ENCODE measurements around the gene FGD4. TPM values are rescaled to one million over a fixed set of nuclear protein-coding genes. Genes with fewer than 3 reads are reported as not detected.
"Not testable (repeated sequence)": the region's sequence is repeated elsewhere in the genome, so short reads cannot be mapped to it uniquely, and the experiment has no call there.

The FGD4 gene
- total RNA-seq, 3 donors from 2014 or later = 0.16 to 0.33 (median 0.22) TPM

DNA sequence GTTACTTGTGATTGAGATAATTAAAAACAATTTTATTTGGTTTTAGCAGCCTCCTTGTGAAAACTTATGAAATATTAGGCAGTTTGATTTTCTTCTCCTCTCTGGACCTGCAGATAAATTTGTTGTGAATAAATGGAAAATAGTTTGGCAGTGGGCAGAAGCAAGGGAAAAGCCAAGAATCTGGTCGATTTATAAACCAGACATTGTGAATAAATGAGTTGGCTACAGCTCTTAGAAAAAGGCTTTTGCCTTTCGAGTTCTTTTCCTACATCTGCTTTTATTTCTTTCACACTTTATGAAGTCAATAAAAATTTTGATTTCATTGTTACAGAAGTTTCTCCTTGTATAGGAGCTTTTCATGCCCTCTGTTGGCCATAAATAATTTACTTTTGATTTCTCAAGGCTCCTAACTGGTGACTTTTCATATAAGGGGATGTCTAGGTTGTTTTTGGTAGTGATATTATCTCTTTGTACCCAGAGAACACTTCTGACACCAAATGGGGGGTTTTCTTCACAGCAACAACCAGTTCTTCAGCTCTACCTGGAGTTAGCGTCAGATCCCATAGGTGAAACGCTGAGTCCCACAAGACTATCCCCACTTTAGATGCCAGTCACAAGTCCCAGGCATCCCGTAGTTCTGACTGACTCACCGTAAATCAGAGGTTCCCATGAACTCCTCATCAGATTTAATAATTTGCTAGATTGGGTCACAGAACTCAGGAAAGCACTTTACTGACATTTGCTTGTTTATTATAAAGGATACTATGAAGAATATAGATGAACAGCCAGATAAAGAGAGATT lies 143.3 kb downstream of the FGD4 start:
- no peak for ATAC-seq
- peaks cover 6% of the 10 kb centered on the region for H3K27me3 Mint-ChIP-seq (ENCODE audit: low read depth)
- H3K36me3 Mint-ChIP-seq (ENCODE audit: insufficient read depth) = no peaks in the 10 kb centered on the region
- no peak overlapping the region for H3K4me3 Mint-ChIP-seq
- H3K9me3 Mint-ChIP-seq = no peaks in the 10 kb centered on the region
- H3K4me1 Mint-ChIP-seq (ENCODE audit: low read depth) = no peaks in the 10 kb centered on the region
- DNase-seq = no peak

DNA sequence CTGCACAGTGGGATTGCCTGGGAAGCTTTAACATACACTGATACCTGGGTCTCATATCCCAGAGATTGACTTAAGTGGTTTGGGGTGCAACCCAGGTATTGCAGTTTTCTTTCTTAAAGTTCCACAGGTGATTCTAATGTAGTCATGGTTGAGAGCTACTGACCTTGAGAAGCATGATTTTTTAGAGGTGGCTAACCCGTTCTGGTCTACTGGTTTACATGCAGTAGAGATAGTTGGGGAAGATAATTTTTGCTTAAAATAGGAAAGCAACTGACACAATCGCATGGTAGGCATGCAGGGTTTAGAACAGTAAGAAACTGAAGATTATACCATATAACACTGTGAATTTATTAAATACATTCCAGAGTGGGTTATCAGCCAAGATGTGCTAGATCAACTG lies 145.5 kb downstream of the FGD4 start:
- no peaks in the 10 kb centered on the region for H3K36me3 Mint-ChIP-seq (ENCODE audit: insufficient read depth)

DNA sequence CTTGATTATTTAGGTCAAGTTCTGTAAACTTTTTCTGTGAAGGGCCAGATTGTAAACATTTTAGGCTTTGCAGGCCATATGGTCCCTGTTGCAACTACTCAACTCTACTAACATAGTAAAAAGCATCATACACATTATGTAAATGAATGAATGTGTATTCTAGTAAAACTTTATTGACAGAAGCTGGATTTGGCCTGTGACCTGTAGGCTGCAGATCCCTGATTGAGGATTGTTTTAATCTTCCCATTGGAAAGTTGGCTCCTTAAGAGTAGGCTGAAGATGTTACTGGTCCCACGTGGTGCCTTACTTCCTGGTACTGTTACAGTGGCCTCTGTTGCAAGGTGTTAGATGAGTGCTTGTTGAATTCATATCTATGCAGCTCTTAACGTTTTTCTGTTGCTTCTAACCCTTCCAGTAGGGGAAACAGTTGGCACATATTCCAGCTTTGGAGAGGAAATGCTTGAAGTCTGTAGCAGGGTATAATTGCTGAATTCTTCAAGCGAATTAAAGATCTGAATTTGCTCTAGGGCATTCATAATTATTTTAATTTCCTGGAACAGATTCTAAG lies 146.1 kb downstream of the FGD4 start:
- Mint-ChIP-seq H3K4me1 (ENCODE audit: low read depth) (no peaks in the 10 kb centered on the region), H3K36me3 (ENCODE audit: insufficient read depth) (no peaks in the 10 kb centered on the region), H3K9me3 (no peaks in the 10 kb centered on the region), H3K4me3 (no peak overlapping the region), H3K27me3 (ENCODE audit: low read depth) (no peaks in the 10 kb centered on the region)
- no peak for ATAC-seq
- DNase-seq = no peak

More for the DNA sequence above, 145.5 kb downstream of the FGD4 start:
- ATAC-seq (no peak), DNase-seq (no peak)
- no peaks in the 10 kb centered on the region for H3K4me1 Mint-ChIP-seq (ENCODE audit: low read depth)
- no peaks in the 10 kb centered on the region for H3K9me3 Mint-ChIP-seq
- H3K27me3 Mint-ChIP-seq (ENCODE audit: low read depth) = no peaks in the 10 kb centered on the region
- H3K4me3 Mint-ChIP-seq = no peak overlapping the region

DNA sequence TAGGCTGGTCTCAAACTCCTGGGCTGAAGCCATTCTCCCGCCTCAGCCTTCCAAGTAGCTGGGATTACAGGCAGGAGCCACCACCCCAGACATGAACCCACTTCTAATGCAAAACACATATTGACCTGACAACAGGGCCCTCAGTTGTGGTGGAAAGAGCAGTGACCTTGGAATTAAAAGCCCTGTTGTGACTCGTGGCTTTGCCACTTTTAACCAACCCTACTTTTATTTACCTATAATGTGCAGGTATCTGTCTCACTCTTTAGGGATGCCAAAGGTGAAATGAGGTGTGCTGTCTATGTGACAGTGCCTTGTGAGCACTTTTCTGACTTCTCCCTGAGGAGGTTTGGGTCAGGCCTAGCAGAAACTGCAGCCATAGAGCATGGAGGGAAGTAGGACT lies 146.9 kb downstream of the FGD4 start:
- no peaks in the 10 kb centered on the region for H3K9me3 Mint-ChIP-seq
- no peak overlapping the region for H3K4me3 Mint-ChIP-seq
- no peaks in the 10 kb centered on the region for H3K4me1 Mint-ChIP-seq (ENCODE audit: low read depth)
- no peaks in the 10 kb centered on the region for H3K27me3 Mint-ChIP-seq (ENCODE audit: low read depth)
- ATAC-seq (no peak), DNase-seq (no peak)
- H3K36me3 Mint-ChIP-seq (ENCODE audit: insufficient read depth) = no peaks in the 10 kb centered on the region

DNA sequence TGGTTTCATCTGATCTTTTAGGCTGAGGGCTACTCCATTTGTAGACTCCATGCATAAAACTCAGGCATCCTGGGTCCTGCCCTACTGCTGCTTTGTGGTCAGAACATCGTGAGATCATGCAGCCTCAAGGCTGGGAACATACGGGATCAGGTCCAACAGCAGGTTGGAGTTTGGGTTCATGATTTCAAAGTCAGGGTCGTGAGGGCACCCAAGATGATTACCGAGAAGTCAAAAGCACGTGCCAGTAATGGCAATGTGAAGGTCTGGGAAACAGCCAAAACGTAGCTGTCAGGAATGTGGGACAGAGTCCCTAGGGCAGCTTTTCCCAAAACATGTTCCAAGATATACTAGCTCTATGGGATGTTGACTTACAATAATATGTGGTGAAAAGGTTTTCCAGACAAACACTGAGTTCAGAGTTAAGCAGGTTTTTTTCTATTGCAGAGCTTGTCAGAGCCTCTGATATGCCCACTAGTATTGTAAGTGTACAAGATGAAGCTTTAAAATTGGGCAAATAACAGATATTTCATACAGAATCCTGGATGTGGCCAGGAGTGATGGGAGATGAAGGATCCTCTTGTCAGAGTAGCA lies 149.4 kb downstream of the FGD4 start:
- no peaks in the 10 kb centered on the region for H3K27me3 Mint-ChIP-seq (ENCODE audit: low read depth)
- H3K4me1 Mint-ChIP-seq (ENCODE audit: low read depth) = no peaks in the 10 kb centered on the region
- DNase-seq (no peak), ATAC-seq (no peak)
- no peaks in the 10 kb centered on the region for H3K36me3 Mint-ChIP-seq (ENCODE audit: insufficient read depth)
- no peaks in the 10 kb centered on the region for H3K9me3 Mint-ChIP-seq
- H3K4me3 Mint-ChIP-seq = no peak overlapping the region

DNA sequence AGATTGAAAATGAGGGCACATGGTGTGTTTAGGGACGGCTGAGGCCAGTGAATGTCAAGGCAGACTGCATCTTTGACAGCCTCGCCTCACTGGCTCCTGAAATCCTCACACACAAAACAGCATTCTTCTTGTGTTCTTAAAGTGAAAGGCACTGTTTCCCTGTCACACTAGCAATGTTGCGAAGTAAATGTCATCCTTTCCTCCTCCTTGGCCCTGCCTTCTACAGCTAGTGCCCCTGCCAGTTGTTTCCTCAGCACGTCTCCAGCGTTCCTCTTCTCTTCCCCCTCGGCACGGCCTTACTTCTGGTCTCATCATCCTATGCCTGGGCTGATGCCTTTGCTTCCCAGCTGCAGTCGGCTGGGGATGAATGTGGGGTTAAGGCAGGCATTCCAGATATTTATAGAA lies 150.3 kb downstream of the FGD4 start:
- H3K36me3 Mint-ChIP-seq (ENCODE audit: insufficient read depth) = no peaks in the 10 kb centered on the region
- ATAC-seq = no peak
- no peaks in the 10 kb centered on the region for H3K4me1 Mint-ChIP-seq (ENCODE audit: low read depth)
- H3K9me3 Mint-ChIP-seq = no peaks in the 10 kb centered on the region
- no peaks in the 10 kb centered on the region for H3K27me3 Mint-ChIP-seq (ENCODE audit: low read depth)
- no peak overlapping the region for H3K4me3 Mint-ChIP-seq
- DNase-seq = no peak

DNA sequence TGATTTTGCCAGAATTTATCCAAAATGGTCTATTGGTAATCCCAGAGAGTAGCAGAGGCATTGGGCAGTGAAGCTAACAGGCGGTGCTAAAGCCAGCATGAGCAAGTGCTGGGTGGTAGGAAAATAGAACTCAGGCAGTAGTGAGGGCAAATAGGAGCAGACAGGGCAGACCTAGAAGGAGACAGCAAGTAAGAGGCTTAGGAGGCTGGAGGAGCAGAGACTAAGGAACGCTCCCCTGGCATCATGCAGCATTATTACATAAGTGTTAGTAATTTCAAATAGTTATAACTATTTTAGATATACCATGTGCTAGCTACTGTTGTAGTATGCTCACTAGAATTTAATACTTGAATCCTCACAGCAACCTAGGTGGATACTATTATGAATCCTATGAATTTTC lies 151.7 kb downstream of the FGD4 start:
- no peak for ATAC-seq
- DNase-seq = no peak
- Mint-ChIP-seq H3K27me3 (ENCODE audit: low read depth) (no peaks in the 10 kb centered on the region), H3K4me1 (ENCODE audit: low read depth) (no peaks in the 10 kb centered on the region), H3K36me3 (ENCODE audit: insufficient read depth) (no peaks in the 10 kb centered on the region), H3K4me3 (no peak overlapping the region), H3K9me3 (no peaks in the 10 kb centered on the region)

DNA sequence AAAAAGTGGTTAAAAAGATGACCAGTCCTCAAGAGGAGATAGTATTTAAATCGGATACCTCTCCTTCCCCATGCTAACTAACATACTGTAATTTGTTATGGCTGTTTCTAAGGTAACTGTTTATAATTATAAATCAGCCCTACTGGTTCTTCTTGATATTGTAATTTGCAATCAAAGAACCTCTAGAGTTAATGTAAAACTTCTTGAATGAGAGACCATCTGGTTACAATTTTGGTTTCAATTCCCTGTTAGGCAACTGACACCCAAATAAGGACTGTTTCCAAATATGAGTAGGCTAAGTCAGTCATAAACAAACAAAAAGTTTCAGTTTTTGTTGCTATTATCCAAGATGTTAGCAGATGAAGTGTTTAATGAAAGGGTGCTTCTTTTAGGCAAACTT lies 159.5 kb downstream of the FGD4 start:
- ATAC-seq (peak in 1 of 2 donors; percentile 18), DNase-seq (no peak)
- H3K4me1 Mint-ChIP-seq (ENCODE audit: low read depth) = no peaks in the 10 kb centered on the region
- H3K9me3 Mint-ChIP-seq = no peaks in the 10 kb centered on the region
- H3K4me3 Mint-ChIP-seq = no peak overlapping the region
- H3K36me3 Mint-ChIP-seq (ENCODE audit: insufficient read depth) = no peaks in the 10 kb centered on the region
- H3K27me3 Mint-ChIP-seq (ENCODE audit: low read depth) = no peaks in the 10 kb centered on the region

DNA sequence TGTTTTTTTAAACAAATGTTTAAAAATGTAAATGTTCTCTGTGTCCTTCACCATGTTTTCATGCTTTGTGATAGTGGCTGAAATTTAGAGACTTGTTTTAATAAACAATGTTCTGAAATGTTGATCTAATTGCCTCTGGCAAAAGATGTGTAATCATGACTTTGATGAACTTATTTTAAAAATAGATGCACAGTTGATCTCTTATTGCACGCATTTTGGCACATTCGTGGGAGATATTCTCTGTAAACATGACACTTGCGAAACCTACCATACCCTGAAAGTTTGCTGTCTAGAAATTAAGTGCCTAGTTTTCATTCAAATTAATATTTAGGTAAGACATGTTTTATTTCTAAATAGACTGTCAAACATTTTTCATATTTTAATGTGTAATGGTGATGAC lies 160.1 kb downstream of the FGD4 start:
- no peak for ATAC-seq
- no peaks in the 10 kb centered on the region for H3K4me1 Mint-ChIP-seq (ENCODE audit: low read depth)
- no peaks in the 10 kb centered on the region for H3K27me3 Mint-ChIP-seq (ENCODE audit: low read depth)
- H3K4me3 Mint-ChIP-seq = no peak overlapping the region
- H3K36me3 Mint-ChIP-seq (ENCODE audit: insufficient read depth) = no peaks in the 10 kb centered on the region
- no peak for DNase-seq
- no peaks in the 10 kb centered on the region for H3K9me3 Mint-ChIP-seq

DNA sequence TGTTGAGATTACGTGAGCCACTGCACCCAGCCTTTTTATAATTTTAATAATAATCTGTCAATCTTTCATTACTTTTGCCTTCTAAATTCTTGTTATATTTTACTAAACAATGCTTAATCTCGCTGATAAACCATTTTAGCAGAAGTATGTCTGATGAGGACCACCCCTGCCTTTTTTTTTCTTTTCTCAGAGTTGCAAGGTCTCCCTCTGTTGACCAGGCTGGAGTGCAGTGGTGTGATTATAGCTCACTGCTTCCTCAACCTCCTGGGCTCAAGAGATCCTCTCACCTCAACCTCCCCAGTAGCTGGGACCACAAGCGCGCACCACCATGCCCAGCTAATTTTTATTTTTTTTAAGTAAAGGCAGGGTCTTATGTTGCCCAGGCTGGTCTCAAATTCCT lies 161.2 kb downstream of the FGD4 start:
- no peaks in the 10 kb centered on the region for H3K27me3 Mint-ChIP-seq (ENCODE audit: low read depth)
- ATAC-seq (no peak), DNase-seq (no peak)
- no peaks in the 10 kb centered on the region for H3K36me3 Mint-ChIP-seq (ENCODE audit: insufficient read depth)
- no peak overlapping the region for H3K4me3 Mint-ChIP-seq
- H3K4me1 Mint-ChIP-seq (ENCODE audit: low read depth) = no peaks in the 10 kb centered on the region
- no peaks in the 10 kb centered on the region for H3K9me3 Mint-ChIP-seq

DNA sequence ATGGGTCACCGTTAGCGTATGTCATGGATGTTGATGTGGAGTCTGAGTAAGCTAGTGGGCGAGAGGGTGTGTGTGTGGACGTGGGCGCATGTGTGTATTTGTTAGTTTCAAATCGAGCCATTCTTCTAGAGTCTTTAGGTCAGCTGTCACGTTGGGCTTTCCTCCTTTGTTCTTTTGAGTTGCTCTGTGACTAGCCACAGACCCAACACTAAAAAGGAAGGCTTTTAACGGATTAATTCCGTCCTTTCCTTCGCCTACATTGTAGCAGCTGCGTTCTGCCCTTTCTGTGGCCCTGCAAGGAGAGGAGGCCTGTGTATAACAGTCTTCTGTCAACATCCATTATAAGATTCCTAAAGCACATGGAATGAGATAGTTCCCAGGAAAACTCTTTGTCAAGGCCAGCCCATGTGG lies 162.6 kb downstream of the FGD4 start:
- no peaks in the 10 kb centered on the region for H3K27me3 Mint-ChIP-seq (ENCODE audit: low read depth)
- no peaks in the 10 kb centered on the region for H3K9me3 Mint-ChIP-seq
- ATAC-seq (no peak), DNase-seq (no peak)
- H3K4me3 Mint-ChIP-seq = no peak overlapping the region
- no peaks in the 10 kb centered on the region for H3K36me3 Mint-ChIP-seq (ENCODE audit: insufficient read depth)
- no peaks in the 10 kb centered on the region for H3K4me1 Mint-ChIP-seq (ENCODE audit: low read depth)

DNA sequence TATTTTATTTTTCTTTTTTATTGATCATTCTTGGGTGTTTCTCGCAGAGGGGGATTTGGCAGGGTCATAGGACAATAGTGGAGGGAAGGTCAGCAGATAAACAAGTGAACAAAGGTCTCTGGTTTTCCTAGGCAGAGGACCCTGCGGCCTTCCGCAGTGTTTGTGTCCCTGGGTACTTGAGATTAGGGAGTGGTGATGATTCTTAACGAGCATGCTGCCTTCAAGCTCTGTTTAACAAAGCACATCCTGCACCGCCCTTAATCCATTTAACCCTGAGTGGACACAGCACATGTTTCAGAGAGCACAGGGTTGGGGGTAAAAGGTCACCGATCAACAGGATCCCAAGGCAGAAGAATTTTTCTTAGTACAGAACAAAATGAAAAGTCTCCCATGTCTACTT lies 163.1 kb downstream of the FGD4 start:
- H3K27me3 Mint-ChIP-seq (ENCODE audit: low read depth); H3K4me3 Mint-ChIP-seq; H3K9me3 Mint-ChIP-seq; ATAC-seq; H3K4me1 Mint-ChIP-seq (ENCODE audit: low read depth); DNase-seq; H3K36me3 Mint-ChIP-seq (ENCODE audit: insufficient read depth): not testable (repeated sequence)

DNA sequence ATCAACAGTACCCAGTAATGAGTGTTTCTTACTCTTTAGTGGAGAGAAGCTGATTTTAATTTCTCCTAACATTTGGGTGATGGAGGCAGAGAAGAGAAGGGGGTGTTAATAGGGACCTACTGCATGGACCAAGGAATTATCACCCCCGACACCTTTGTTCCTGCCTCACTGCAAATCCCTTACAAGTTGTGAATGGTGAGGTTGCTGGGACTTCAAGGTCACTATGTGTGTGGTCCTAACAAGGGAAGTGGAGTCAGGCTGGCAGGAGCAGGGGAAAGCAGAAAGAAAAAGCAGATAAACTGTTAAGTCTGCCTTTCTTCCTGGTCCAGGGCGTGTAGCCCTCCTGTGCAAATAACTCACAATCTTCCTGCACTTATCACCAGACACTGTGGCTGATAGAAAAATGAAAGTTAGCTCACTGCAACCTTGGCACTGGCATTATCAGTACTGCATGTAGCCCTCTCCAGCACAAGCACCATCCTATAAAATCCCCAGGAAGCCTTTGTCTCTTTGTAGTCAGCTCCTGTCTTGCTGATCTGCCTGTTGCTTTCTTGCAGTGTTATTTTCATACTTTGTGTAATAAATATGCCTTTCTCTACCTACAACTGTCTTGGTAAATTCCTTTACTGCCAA lies 167.4 kb downstream of the FGD4 start:
- ATAC-seq = no peak
- H3K36me3 Mint-ChIP-seq (ENCODE audit: insufficient read depth) = no peaks in the 10 kb centered on the region
- DNase-seq = no peak

DNA sequence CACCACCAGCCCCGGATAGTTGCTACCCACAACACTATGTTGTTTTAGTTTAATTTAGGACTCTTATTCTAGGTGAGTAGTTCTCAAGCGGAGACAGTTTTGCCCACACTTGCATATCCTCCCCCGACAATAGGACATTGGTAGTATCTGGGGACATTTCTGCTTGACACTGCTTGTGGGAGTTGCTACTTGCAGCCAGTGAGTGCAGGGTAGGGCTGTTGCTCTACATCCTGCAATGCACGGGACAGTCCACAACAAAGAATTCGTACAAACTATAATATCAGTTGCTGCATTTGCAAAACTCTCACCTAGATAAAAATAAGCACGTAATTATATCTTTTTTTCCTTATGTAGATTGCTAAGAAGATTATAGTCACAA lies 167.9 kb downstream of the FGD4 start:
- H3K4me3 Mint-ChIP-seq = no peak overlapping the region
- no peaks in the 10 kb centered on the region for H3K4me1 Mint-ChIP-seq (ENCODE audit: low read depth)
- DNase-seq (no peak), ATAC-seq (no peak)
- H3K27me3 Mint-ChIP-seq (ENCODE audit: low read depth) = no peaks in the 10 kb centered on the region
- no peaks in the 10 kb centered on the region for H3K36me3 Mint-ChIP-seq (ENCODE audit: insufficient read depth)
- no peaks in the 10 kb centered on the region for H3K9me3 Mint-ChIP-seq

More for the DNA sequence above, 167.4 kb downstream of the FGD4 start:
- Mint-ChIP-seq H3K9me3 (no peaks in the 10 kb centered on the region), H3K4me3 (no peak overlapping the region), H3K27me3 (ENCODE audit: low read depth) (no peaks in the 10 kb centered on the region), H3K4me1 (ENCODE audit: low read depth) (no peaks in the 10 kb centered on the region)

DNA sequence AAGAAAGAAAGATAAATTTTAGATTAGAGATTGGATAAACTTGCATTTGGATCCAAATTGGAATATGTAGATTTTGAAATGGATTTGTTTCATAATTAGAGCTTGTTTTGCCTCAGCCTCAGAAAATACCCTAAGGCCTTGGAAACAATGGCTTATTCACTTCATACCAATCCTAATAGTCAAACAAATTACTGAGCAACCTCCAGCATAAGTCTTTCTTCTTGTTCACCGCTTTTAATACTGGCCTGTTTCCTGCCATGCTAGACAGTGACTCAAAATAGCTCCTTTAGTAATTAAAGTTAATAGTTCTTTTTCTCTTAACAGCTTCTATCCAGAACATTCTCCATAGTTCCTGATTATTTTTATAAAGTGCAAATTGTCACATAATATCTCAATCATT lies 168.9 kb downstream of the FGD4 start:
- Mint-ChIP-seq H3K4me1 (ENCODE audit: low read depth) (no peaks in the 10 kb centered on the region), H3K27me3 (ENCODE audit: low read depth) (no peaks in the 10 kb centered on the region), H3K4me3 (no peak overlapping the region), H3K36me3 (ENCODE audit: insufficient read depth) (no peaks in the 10 kb centered on the region), H3K9me3 (no peaks in the 10 kb centered on the region)
- DNase-seq (no peak), ATAC-seq (no peak)
